Activated naive CD4-positive, alpha-beta T cell treated with anti-CD3 and anti-CD28 coated beads for 36 hours (primary cell): ENCODE data around the gene CDC45. TPM values are rescaled to one million over a fixed set of nuclear protein-coding genes. Genes with fewer than 3 reads are reported as not detected.

ENCODE experiments used
- CTCF ChIA-PET: fragments of 350-600 bp; sonication (Branson Sonifier 250); formaldehyde crosslinking; loops from one replicate; lab custom pipeline; 2021; ENCODE audit warnings: antibody characterized with exemption; lab: Charles Lee
- DNase-seq: peaks from one replicate; pipeline ENCODE4 v3.0.0-alpha.2; 2020
- H3K27ac Mint-ChIP-seq: one replicate; pipeline ENCODE4 v1.8.0; 2021; ENCODE audit warnings: mild to moderate bottlenecking, mixed read lengths
- H3K27me3 Mint-ChIP-seq: one replicate; pipeline ENCODE4 v1.8.0; 2021; ENCODE audit warnings: low read depth, mixed read lengths
- H3K36me3 Mint-ChIP-seq: one replicate; pipeline ENCODE4 v1.8.0; 2021; ENCODE audit warnings: low read depth, mixed read lengths
- H3K4me1 Mint-ChIP-seq: one replicate; pipeline ENCODE4 v1.8.0; 2021; ENCODE audit warnings: low read depth, mixed read lengths
- H3K4me3 Mint-ChIP-seq: one replicate; pipeline ENCODE4 v1.8.0; 2021; ENCODE audit warnings: mild to moderate bottlenecking, moderate library complexity, mixed read lengths
- H3K9me3 Mint-ChIP-seq: one replicate; pipeline ENCODE4 v1.8.0; 2021; ENCODE audit warnings: mixed read lengths
- intact Hi-C: fragments of 100-400 bp; cut with micrococcal nuclease; formaldehyde crosslinking; loops from one replicate; pipeline ENCODE4 v1.15.1; 2023
- total RNA-seq, 2 experiments: library from RNA; stranded (reverse); gene quantifications; one replicate each; pipeline ENCODE4 v1.2.3, GENCODE V29; 2021

CDC45 gene
- total RNA-seq, 2 experiments from 2014 or later = 86.3 to 91.7 TPM

DNA sequence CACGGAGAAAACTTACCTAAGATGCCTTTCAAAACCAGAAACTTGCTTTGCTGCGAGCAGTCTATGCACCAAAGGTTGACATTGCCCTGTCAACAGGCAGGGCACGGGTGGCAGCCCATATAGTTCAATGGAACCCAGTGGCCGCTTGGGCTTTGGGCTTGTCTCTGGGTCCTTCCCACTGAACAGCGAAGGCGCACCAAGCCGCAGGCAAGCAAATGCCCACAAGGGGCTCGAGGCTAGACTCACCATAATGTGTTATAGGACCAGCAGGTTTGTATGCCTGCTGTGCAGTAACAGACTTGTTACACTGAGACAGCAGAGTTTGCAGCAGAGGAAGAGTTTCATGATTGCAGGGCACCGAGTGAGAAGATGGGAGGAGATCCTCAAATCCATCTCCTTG lies 24.1 kb downstream of the CDC45 start:
- Mint-ChIP-seq H3K27me3 (no peaks in the 10 kb centered on the region), H3K4me1 (peaks cover 15% of the 10 kb centered on the region), H3K9me3 (no peaks in the 10 kb centered on the region), H3K36me3 (peaks cover 46% of the 10 kb centered on the region), H3K4me3 (no peak overlapping the region), H3K27ac (no peak overlapping the region)
- intact Hi-C loops = no loop called here
- no peak for DNase-seq
- CTCF ChIA-PET = no interaction called here

DNA sequence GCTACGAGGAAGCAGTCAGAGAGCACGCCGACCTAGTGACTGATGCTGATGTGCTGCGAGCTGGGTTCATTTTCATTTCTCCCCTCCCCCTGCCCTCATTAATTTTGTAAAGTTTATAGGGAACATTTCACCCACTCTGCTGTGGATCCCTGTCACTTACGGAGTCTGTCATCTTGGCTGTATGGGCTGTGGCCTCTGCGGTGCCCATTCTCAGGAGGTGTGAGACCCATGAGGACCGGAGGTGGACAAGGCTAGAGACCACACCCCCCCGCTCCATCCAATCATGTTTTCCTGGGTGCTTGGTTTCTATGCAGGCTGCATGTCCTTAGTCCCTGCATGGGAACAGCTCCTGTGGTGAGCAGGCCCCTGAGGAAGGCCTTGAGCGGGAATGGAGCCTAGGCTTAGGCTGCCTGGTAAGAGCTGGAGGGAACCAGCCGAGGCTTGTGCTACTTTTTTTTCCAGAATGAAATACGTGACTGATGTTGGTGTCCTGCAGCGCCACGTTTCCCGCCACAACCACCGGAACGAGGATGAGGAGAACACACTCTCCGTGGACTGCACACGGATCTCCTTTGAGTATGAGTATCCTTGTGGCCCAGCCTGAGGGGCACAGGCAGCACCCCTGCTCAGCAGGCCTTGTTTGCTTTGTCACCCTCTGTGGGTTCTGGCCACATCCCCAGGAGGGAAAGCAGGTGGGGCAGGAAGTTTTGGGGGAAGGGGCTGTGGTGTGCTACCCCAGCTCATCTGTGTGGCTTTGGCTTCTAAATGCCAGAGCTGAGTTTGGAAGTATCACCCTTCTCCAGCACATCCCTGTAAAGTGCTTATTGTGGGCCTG lies 25.4 kb downstream of the CDC45 start:
- intact Hi-C loops = no loop called here
- CTCF ChIA-PET = no interaction called here
- Mint-ChIP-seq H3K9me3 (no peaks in the 10 kb centered on the region), H3K27me3 (no peaks in the 10 kb centered on the region), H3K27ac (no peak overlapping the region), H3K4me1 (peaks cover 15% of the 10 kb centered on the region), H3K36me3 (peaks cover 54% of the 10 kb centered on the region), H3K4me3 (no peak overlapping the region)
- no peak for DNase-seq

DNA sequence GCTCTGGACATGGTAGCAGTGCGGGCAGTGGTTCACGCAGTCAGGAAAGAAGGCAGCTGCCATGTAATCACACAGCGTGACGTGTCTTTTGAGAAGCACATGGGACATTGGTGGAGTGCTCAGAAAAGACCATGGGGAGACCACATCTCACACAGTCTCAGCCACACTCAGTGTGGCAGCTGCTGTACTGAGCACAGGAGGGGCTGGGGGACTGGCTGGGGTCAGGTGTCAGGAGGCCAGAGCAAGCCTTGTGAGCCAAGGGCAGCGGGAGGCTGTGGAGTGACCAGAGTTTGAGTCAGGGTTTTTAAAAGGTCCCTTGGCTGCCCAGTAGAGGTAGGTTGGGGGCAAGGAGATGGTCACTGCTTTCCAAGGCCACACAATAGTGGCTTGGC lies 26.0 kb downstream of the CDC45 start:
- intact Hi-C loops = no loop called here
- Mint-ChIP-seq H3K27me3 (no peaks in the 10 kb centered on the region), H3K4me1 (peaks cover 15% of the 10 kb centered on the region), H3K9me3 (no peaks in the 10 kb centered on the region), H3K4me3 (no peak overlapping the region), H3K27ac (no peak overlapping the region), H3K36me3 (peaks cover 54% of the 10 kb centered on the region)
- CTCF ChIA-PET = no interaction called here
- DNase-seq = no peak

DNA sequence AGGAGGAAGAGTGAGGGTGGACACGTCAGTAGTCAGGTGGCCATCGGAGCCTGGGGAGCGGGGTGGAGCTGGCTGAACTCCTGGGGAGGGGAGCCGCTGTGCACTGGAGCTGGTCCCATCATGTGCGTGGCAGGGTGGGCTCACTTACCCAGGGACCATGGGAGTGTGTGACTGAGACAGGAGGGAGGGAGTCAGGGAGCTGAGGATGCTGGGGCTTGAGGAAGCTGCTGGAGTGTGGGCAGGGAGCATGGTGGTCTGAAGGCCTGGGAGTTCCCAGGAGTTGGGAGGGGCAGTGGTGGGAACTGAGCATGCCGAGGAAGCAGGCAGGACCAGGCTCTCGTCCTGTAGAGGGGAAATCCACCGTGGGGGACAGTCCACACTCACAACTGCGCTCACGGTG lies 26.5 kb downstream of the CDC45 start:
- peaks cover 15% of the 10 kb centered on the region for H3K4me1 Mint-ChIP-seq
- H3K9me3 Mint-ChIP-seq = no peaks in the 10 kb centered on the region
- no peaks in the 10 kb centered on the region for H3K27me3 Mint-ChIP-seq
- peaks cover 58% of the 10 kb centered on the region for H3K36me3 Mint-ChIP-seq
- DNase-seq = no peak
- H3K4me3 Mint-ChIP-seq = no peak overlapping the region
- H3K27ac Mint-ChIP-seq = no peak overlapping the region
- CTCF ChIA-PET = interaction anchor here (1.0 kb wide), 1 partner anchor 104 kb away, joined by 3 read pairs; no protein-coding TSS in a partner anchor
- intact Hi-C loops = no loop called here

DNA sequence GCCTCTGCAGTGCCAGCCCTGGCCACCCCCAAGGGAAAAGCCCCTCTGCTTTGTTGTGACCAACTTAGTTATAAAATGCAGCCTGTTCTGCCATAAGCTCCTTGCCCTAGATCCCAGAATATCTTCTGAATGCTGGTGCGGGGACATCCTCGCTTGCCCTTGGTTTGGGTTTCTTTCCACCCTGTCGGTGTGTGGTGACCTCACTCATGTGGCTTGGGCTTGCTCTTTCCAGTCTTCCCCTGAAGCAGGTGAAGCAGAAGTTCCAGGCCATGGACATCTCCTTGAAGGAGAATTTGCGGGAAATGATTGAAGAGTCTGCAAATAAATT lies 27.8 kb downstream of the CDC45 start:
- peaks cover 15% of the 10 kb centered on the region for H3K4me1 Mint-ChIP-seq
- CTCF ChIA-PET = interaction anchor here (0.6 kb wide), 2 partner anchors 50 to 171 kb away, joined by 3 to 4 read pairs; no protein-coding TSS in a partner anchor
- H3K36me3 Mint-ChIP-seq = peaks cover 69% of the 10 kb centered on the region
- H3K4me3 Mint-ChIP-seq = no peak overlapping the region
- intact Hi-C loops = no loop called here
- no peaks in the 10 kb centered on the region for H3K27me3 Mint-ChIP-seq
- H3K27ac Mint-ChIP-seq = no peak overlapping the region
- no peak for DNase-seq
- peaks cover under 1% of the 10 kb centered on the region for H3K9me3 Mint-ChIP-seq

DNA sequence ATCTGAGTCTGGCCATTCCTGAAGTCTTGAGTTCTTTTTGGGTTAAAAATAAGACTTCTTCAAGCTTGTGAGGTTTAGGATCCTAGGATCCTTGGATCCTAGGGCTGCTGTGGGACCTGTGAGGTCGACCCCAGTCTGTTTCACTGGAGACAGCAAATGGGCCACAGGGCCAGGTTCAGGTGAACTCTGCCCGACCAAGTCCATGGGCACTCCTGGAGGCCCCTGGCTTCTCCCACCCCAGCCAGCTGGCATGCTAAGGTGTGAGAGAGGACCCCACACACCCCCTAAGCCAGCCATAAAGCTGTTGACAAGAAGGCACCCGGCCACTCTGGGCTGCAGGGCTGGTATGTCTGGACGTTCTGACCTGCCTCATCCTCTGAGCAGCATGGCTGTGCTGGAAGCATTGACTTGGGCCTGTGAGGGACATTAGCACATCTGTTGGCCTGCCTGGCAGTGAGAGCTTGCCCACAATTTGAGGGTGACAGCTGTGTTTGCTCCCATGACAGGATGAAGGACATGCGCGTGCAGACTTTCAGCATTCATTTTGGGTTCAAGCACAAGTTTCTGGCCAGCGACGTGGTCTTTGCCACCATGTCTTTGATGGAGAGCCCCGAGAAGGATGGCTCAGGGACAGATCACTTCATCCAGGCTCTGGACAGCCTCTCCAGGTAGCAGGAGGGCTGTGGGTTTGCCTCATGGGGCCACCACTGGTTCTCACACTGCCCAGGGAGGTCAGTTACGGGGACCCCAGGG lies 28.5 kb downstream of the CDC45 start:
- peaks cover 15% of the 10 kb centered on the region for H3K4me1 Mint-ChIP-seq
- H3K36me3 Mint-ChIP-seq = peaks cover 76% of the 10 kb centered on the region
- intact Hi-C loops = no loop called here
- no peak overlapping the region for H3K4me3 Mint-ChIP-seq
- no peaks in the 10 kb centered on the region for H3K27me3 Mint-ChIP-seq
- H3K9me3 Mint-ChIP-seq = peaks cover 4% of the 10 kb centered on the region
- H3K27ac Mint-ChIP-seq = no peak overlapping the region
- CTCF ChIA-PET = interaction anchor here (0.6 to 0.7 kb wide), 2 partner anchors 50 to 360 kb away, joined by 3 to 4 read pairs; no protein-coding TSS in a partner anchor
- DNase-seq = no peak

DNA sequence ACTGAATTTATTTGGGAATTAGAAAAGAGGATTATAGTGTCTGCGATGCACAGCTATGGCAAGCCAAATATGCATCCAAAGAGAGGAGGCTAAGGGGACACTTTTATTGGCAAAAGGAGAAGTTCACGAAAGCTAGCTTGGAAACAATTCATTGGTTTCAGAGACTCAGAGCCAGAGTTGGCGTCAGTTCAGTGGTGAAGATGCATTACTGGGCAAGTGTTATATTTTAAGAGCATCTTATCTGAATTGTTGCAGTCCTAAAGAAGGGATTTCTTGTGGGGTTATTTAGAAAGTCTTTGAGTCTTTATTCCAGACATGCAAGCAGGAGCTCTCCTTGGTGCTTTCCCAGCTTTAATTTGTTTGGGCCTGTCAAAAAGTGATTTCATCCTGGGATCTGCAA lies 29.5 kb downstream of the CDC45 start:
- no peak overlapping the region for H3K27ac Mint-ChIP-seq
- CTCF ChIA-PET = interaction anchor here (0.6 kb wide), 1 partner anchor 75 kb away, joined by 4 read pairs; no protein-coding TSS in a partner anchor
- H3K27me3 Mint-ChIP-seq = no peaks in the 10 kb centered on the region
- peaks cover 15% of the 10 kb centered on the region for H3K4me1 Mint-ChIP-seq
- H3K4me3 Mint-ChIP-seq = no peak overlapping the region
- peaks cover 82% of the 10 kb centered on the region for H3K36me3 Mint-ChIP-seq
- DNase-seq = no peak
- intact Hi-C loops = no loop called here
- H3K9me3 Mint-ChIP-seq = peaks cover 10% of the 10 kb centered on the region

DNA sequence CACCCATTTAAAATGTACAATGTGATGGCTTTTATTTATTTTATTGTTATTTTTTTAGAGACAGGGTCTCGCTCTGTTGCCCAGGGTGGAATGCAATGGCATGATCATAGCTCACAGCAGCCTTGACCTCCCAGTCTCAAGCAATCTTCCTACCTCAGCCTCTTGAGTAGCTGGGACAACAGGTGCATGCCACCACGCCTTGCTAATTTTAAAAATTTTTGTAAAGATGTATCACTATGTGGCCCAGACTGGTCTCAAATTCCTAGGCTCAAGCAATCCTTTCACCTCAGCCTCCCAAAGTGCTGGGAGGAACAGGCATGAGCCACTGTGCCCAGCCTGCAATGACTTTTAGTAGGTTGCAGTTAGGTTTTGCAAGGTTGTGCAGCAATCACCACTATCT lies 30.2 kb downstream of the CDC45 start:
- no peak for DNase-seq
- Mint-ChIP-seq H3K27me3 (no peaks in the 10 kb centered on the region), H3K27ac (no peak overlapping the region), H3K4me1 (peaks cover 9% of the 10 kb centered on the region), H3K9me3 (peaks cover 10% of the 10 kb centered on the region), H3K36me3 (peaks cover 81% of the 10 kb centered on the region), H3K4me3 (no peak overlapping the region)
- intact Hi-C loops = no loop called here
- CTCF ChIA-PET = no interaction called here

DNA sequence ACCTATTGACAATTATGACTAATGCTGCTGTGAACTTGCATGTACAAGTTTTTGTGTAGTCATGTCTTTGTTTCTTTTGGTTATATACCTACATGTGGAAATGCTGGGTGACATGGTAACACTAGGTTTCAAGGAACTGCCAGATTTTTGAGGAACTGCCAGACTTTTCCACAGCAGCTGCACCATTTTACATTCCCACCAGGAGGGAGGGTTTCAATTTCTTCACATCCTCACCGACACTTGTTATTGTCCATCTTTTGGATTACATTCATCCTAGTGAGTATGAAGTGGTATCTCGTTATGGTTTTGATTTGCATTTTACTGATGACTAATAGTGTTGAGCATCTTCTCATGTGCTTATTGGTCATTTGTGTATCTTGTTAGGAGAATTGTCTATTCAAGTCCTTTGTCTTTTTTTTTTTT lies 31.2 kb downstream of the CDC45 start:
- Mint-ChIP-seq H3K36me3 (peaks cover 81% of the 10 kb centered on the region), H3K4me1 (no peaks in the 10 kb centered on the region), H3K9me3 (peaks cover 10% of the 10 kb centered on the region), H3K27me3 (no peaks in the 10 kb centered on the region), H3K4me3 (no peak overlapping the region), H3K27ac (no peak overlapping the region)
- CTCF ChIA-PET = no interaction called here
- DNase-seq = no peak
- intact Hi-C loops = no loop called here

DNA sequence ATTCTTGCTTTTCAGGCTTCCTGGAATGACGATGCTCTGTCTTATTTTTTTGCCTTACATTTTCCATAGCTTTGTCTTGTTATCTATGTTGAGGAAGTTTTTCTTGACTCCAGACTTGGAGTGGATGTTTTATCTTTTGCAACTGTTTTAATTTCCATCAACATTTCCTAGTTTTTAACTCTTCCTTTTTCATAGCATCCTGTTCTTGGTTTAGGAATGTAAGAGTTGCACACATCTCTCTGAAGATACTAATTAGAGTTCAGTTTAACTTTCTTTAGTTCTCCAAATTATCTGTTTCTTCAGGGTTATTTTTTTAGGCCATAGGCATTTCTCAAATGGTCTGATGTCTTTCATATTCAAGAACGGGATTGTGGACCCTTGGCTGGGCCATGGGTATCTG lies 34.1 kb downstream of the CDC45 start:
- H3K36me3 Mint-ChIP-seq = peaks cover 83% of the 10 kb centered on the region
- intact Hi-C loops = no loop called here
- H3K27ac Mint-ChIP-seq = no peak overlapping the region
- no peak overlapping the region for H3K4me3 Mint-ChIP-seq
- no peaks in the 10 kb centered on the region for H3K27me3 Mint-ChIP-seq
- DNase-seq = no peak
- peaks cover 10% of the 10 kb centered on the region for H3K9me3 Mint-ChIP-seq
- CTCF ChIA-PET = interaction anchor here (0.6 kb wide), 1 partner anchor 1408 kb away, joined by 3 read pairs; no protein-coding TSS in a partner anchor
- no peaks in the 10 kb centered on the region for H3K4me1 Mint-ChIP-seq

DNA sequence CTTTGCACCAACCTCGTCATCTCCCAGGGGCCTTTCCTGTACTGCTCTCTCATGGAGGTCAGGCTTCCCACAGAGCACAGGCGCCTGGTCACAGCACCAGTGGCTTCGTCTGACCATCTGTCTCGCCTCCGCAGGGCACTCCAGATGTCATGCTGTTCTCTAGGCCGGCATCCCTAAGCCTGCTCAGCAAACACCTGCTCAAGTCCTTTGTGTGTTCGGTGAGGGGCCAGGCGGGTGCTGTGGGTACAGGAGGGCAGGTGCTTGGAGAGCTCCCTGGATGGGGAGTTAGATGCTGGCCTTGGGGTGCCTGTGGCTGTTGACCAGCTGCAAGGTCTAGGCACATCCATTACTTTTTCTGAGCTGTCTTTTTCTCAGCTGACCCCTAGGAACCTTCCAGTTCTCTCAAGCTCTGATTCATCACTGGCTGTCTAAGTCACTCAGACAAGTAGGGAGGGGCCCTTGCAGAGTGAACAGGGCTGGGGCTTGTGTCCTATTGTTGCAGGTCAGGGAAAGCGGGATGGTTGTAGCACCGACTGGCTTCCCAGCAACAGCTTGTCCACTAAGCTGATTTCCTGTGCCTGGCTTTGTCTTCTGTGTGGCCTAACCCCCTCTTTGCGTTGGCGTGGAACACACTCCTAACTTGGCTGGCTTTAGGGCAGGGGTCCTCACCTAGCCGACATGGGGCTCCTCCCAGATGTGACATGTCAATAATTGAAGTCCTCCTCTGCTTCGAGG lies 35.3 kb downstream of the CDC45 start:
- Mint-ChIP-seq H3K9me3 (peaks cover 10% of the 10 kb centered on the region), H3K4me1 (no peaks in the 10 kb centered on the region), H3K27me3 (no peaks in the 10 kb centered on the region), H3K36me3 (peaks cover 75% of the 10 kb centered on the region), H3K27ac (no peak overlapping the region), H3K4me3 (no peak overlapping the region)
- DNase-seq = no peak
- intact Hi-C loops = no loop called here
- CTCF ChIA-PET = interaction anchor here (1.0 kb wide), 1 partner anchor 34 kb away, joined by 4 read pairs; no protein-coding TSS in a partner anchor
